B cell (primary cell): Measurements from ENCODE around the gene ROR2. TPM values are rescaled to one million over a fixed set of nuclear protein-coding genes. Genes with fewer than 3 reads are reported as not detected.

ENCODE experiments used
- ATAC-seq: fragments of 200-7000 bp; cut with Tn5 transposase; one replicate; pipeline ENCODE4 v1.10.0; 2021; ENCODE audit warnings: low read depth, mild to moderate bottlenecking, moderate number of reproducible peaks, moderate library complexity
- CTCF ChIA-PET: fragments of 350-600 bp; sonication (Branson Sonifier 250); formaldehyde crosslinking; loops from one replicate; lab custom pipeline; 2021; ENCODE audit warnings: antibody characterized with exemption, inconsistent platforms; lab: Charles Lee
- POLR2A ChIA-PET: fragments of 350-600 bp; sonication (Branson Sonifier 250); formaldehyde crosslinking; loops from one replicate; lab custom pipeline; 2021; ENCODE audit warnings: antibody characterized with exemption; lab: Charles Lee
- DNase-seq: peaks from one replicate; pipeline ENCODE4 v3.0.0; 2013
- H2AFZ ChIP-seq: 2 replicates; pipeline ENCODE4 v1.6.1; 2012; ENCODE audit warnings: mild to moderate bottlenecking, low read depth, low read length; ENCODE audit not compliant: insufficient read depth, poor library complexity, severe bottlenecking
- H3K27ac ChIP-seq, 2 donors: 1 replicate in 1 of 2; 2 replicates in 1 of 2; pipeline ENCODE4 v1.5.1; 2012 to 2013; ENCODE audit warnings: low read length in 2 of 2, mild to moderate bottlenecking in 2 of 2, moderate library complexity in 1 of 2
- H3K27me3 ChIP-seq, 4 experiments: fragments of 200-600 bp in 1 of 4; sonication (generic) in 1 of 4; replicated peaks in 1 of 4; 1 replicate in 2 of 4; 2 replicates in 2 of 4; pipeline versions ENCODE4 v1.6.1 to v1.7.0; 2013 to 2016; ENCODE audit warnings: low read length in 3 of 4, mild to moderate bottlenecking in 2 of 4, mixed read lengths in 1 of 4, moderate library complexity in 1 of 4; ENCODE audit not compliant: insufficient read depth in 4 of 4, control insufficient read depth in 3 of 4; ENCODE audit errors: control extremely low read depth in 1 of 4
- H3K36me3 ChIP-seq, 2 experiments: replicated peaks in 1 of 2; 1 replicate in 1 of 2; 2 replicates in 1 of 2; pipeline versions ENCODE4 v1.6.1 to v1.7.1; 2013; ENCODE audit warnings: low read length in 1 of 2; ENCODE audit not compliant: insufficient read depth in 2 of 2, control insufficient read depth in 1 of 2; ENCODE audit errors: control extremely low read depth in 1 of 2, extremely low read depth in 1 of 2
- H3K4me1 ChIP-seq, 2 donors: fragments of 200-600 bp in 1 of 2; sonication (generic) in 1 of 2; 1 replicate in 1 of 2; 2 replicates in 1 of 2; pipeline versions ENCODE4 v1.5.1 to v1.6.1; 2013 to 2017; ENCODE audit warnings: low read length in 2 of 2; ENCODE audit not compliant: control insufficient read depth in 2 of 2, insufficient read depth in 2 of 2
- H3K4me2 ChIP-seq: replicated peaks from 2 replicates; pipeline ENCODE3; 2012; ENCODE audit warnings: mild to moderate bottlenecking, low read depth, low read length; ENCODE audit not compliant: poor library complexity, severe bottlenecking
- H3K4me3 ChIP-seq, 5 experiments: fragments of 200-600 bp in 1 of 5; sonication (generic) in 1 of 5; 1 replicate in 3 of 5; 2 replicates in 2 of 5; pipeline versions ENCODE4 v1.5.1 to v1.7.0; 2011 to 2016; ENCODE audit warnings: low read length in 4 of 5, mild to moderate bottlenecking in 4 of 5, low read depth in 2 of 5, control low read depth in 1 of 5, moderate library complexity in 1 of 5; ENCODE audit not compliant: insufficient read depth in 1 of 5; ENCODE audit errors: control extremely low read depth in 1 of 5, extremely low read depth in 1 of 5
- H3K79me2 ChIP-seq: fragments of 200-600 bp; sonication (generic); one replicate; pipeline ENCODE4 v1.6.0; 2016; ENCODE audit warnings: low read length; ENCODE audit not compliant: control insufficient read depth, insufficient read depth
- H3K9ac ChIP-seq: fragments of 200-600 bp; sonication (generic); 2 replicates; pipeline ENCODE4 v1.6.1; 2017; ENCODE audit warnings: mild to moderate bottlenecking, low read length, moderate library complexity
- H3K9me3 ChIP-seq, 3 donors: one replicate each; pipeline versions ENCODE4 v1.6.1 to v1.7.1; 2013; ENCODE audit warnings: low read length in 2 of 3; ENCODE audit not compliant: control insufficient read depth in 2 of 3, insufficient read depth in 1 of 3; ENCODE audit errors: control extremely low read depth in 1 of 3
- H4K20me1 ChIP-seq: 2 replicates; pipeline ENCODE4 v1.6.0; 2012; ENCODE audit warnings: mild to moderate bottlenecking, low read length; ENCODE audit not compliant: insufficient read depth, control insufficient read depth, poor library complexity, severe bottlenecking
- H3K27ac Mint-ChIP-seq: one replicate; pipeline ENCODE4 v1.8.0; 2021; ENCODE audit warnings: mixed read lengths
- H3K27me3 Mint-ChIP-seq: one replicate; pipeline ENCODE4 v1.8.0; 2021; ENCODE audit warnings: mixed read lengths
- H3K4me1 Mint-ChIP-seq: one replicate; pipeline ENCODE4 v1.8.0; 2021; ENCODE audit warnings: mixed read lengths
- H3K4me3 Mint-ChIP-seq: one replicate; pipeline ENCODE4 v1.8.0; 2021; ENCODE audit warnings: mixed read lengths
- H3K9me3 Mint-ChIP-seq: one replicate; pipeline ENCODE4 v1.8.0; 2022; ENCODE audit warnings: mixed read lengths; ENCODE audit not compliant: insufficient read depth
- EZH2 ChIP-seq: IDR thresholded peaks from 2 replicates; pipeline ENCODE4 v1.6.1; 2012; ENCODE audit warnings: borderline replicate concordance, low read depth, mild to moderate bottlenecking, moderate library complexity, low read length; ENCODE audit not compliant: insufficient read depth, poor library complexity, severe bottlenecking
- WGBS: methylation state at CpG from one replicate; pipeline ENCODE4 v1.1.5; 2013; ENCODE audit warnings: missing lambda C conversion rate; ENCODE audit not compliant: insufficient coverage; 5-methylcytosine and 5-hydroxymethylcytosine counted together
- intact Hi-C: fragments of 100-400 bp; cut with micrococcal nuclease; formaldehyde crosslinking; loops from one replicate; pipeline ENCODE4 v1.10.0; 2022
- polyA plus RNA-seq: library from polyadenylated mRNA; depleted of rRNA; stranded (reverse); fragments of >200 nt; gene quantifications from 2 replicates; pipeline ENCODE4 v1.2.3, GENCODE V29; 2012
- total RNA-seq, 2 donors: library from RNA; stranded (reverse); fragments of 120-200 nt in 1 of 2; gene quantifications; 1 replicate in 1 of 2; 2 replicates in 1 of 2; pipeline versions ENCODE4 v1.2.3 to v1.2.4, GENCODE V29; 2013 to 2022
- TF ChIP-seq, protein P1 (sequence below): fragments of 200-600 bp; IDR thresholded peaks from one replicate; pipeline ENCODE4 v1.8.0; 2022; ENCODE audit warnings: antibody characterized with exemption, mild to moderate bottlenecking

Gene ROR2
- total and polyA plus RNA-seq, 2 donors (not counting 1 experiment from before 2014, with no cell fraction given) = 0.21 to 0.49 TPM

GRCh38 chr9:91900055-91900796 is 49.8 kb downstream of the ROR2 start:
- H4K20me1 ChIP-seq = no peaks in the 10 kb centered on the region
- H3K4me2 ChIP-seq = no peak overlapping the region
- CTCF ChIA-PET = no interaction called here
- H3K27me3 Mint-ChIP-seq = peaks cover 16% of the 10 kb centered on the region
- intact Hi-C loops = no loop called here
- H3K36me3 ChIP-seq = no peaks in the 10 kb centered on the region
- 88% methylated on average over 32 of the region's 32 CpGs for WGBS
- no peaks in the 10 kb centered on the region for H3K9me3 Mint-ChIP-seq
- peaks cover 0 to 8% (median 0%) of the 10 kb centered on the region in 4 experiments for H3K27me3 ChIP-seq
- no peaks in the 10 kb centered on the region for H3K4me1 ChIP-seq
- DNase-seq (no peak), ATAC-seq (no peak)
- no peak overlapping the region for H3K4me3 Mint-ChIP-seq
- no peak overlapping the region for H3K27ac Mint-ChIP-seq
- no peak overlapping the region for H3K27ac ChIP-seq
- no peak for TF ChIP-seq EZH2
- TF ChIP-seq, protein P1, sequence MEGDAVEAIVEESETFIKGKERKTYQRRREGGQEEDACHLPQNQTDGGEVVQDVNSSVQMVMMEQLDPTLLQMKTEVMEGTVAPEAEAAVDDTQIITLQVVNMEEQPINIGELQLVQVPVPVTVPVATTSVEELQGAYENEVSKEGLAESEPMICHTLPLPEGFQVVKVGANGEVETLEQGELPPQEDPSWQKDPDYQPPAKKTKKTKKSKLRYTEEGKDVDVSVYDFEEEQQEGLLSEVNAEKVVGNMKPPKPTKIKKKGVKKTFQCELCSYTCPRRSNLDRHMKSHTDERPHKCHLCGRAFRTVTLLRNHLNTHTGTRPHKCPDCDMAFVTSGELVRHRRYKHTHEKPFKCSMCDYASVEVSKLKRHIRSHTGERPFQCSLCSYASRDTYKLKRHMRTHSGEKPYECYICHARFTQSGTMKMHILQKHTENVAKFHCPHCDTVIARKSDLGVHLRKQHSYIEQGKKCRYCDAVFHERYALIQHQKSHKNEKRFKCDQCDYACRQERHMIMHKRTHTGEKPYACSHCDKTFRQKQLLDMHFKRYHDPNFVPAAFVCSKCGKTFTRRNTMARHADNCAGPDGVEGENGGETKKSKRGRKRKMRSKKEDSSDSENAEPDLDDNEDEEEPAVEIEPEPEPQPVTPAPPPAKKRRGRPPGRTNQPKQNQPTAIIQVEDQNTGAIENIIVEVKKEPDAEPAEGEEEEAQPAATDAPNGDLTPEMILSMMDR = no peak
- POLR2A ChIA-PET = no interaction called here
- no peak overlapping the region for H3K9ac ChIP-seq
- H3K79me2 ChIP-seq = no peaks in the 10 kb centered on the region
- H3K9me3 ChIP-seq = no peaks in the 10 kb centered on the region
- H3K4me1 Mint-ChIP-seq = peaks cover 4% of the 10 kb centered on the region
- no peak overlapping the region for H2AFZ ChIP-seq
- no peak overlapping the region for H3K4me3 ChIP-seq

DNA sequence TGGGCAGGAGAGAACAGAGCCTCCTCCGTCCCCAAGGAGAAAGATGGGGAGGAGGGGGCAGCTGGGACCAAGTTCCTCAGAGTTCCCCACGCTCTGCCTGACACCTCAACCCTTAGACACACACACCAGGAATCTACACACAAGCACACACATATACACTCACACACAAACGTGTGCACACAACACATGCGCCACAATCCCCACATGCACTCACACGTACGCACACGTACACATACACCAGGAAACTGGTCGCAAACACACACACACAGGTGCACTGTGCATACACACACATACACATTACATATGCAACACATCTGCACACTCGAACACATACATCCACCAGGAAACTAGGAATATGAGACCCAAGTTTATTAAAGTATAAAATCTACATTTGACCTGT is 50.4 kb downstream of the ROR2 start:
- peaks cover 22% of the 10 kb centered on the region for H3K27me3 Mint-ChIP-seq
- peaks cover 4% of the 10 kb centered on the region for H3K4me1 Mint-ChIP-seq
- intact Hi-C loops = no loop called here
- TF ChIP-seq, protein P1 = no peak
- TF ChIP-seq EZH2 = no peak
- no peaks in the 10 kb centered on the region for H3K9me3 Mint-ChIP-seq
- 73% methylated on average over 2 of the region's 9 CpGs for WGBS
- Histone ChIP-seq H3K4me1 (no peaks in the 10 kb centered on the region), H3K27me3 (peaks cover 0 to 8% (median 0%) of the 10 kb centered on the region in 4 experiments), H4K20me1 (no peaks in the 10 kb centered on the region), H3K4me3 (no peak overlapping the region), H3K36me3 (no peaks in the 10 kb centered on the region), H3K9me3 (no peaks in the 10 kb centered on the region), H3K27ac (no peak overlapping the region), H2AFZ (no peak overlapping the region), H3K79me2 (no peaks in the 10 kb centered on the region), H3K9ac (no peak overlapping the region), H3K4me2 (no peak overlapping the region)
- ChIA-PET CTCF (no interaction called here), POLR2A (no interaction called here)
- H3K4me3 Mint-ChIP-seq = no peak overlapping the region
- DNase-seq (no peak), ATAC-seq (no peak)
- no peak overlapping the region for H3K27ac Mint-ChIP-seq
